SK-N-SH treated with all-trans-retinoic acid at 6 μM for 48 hours (cell line): ENCODE data around the gene BBS5.

ENCODE experiments used
- TOX ChIP-seq: fragments of 250-450 bp; sonication (Bioruptor Pico); IDR thresholded peaks from 2 replicates; pipeline ENCODE4 v1.8.0; 2021; ENCODE audit warnings: mild to moderate bottlenecking, moderate library complexity, borderline replicate concordance
- ZFP3 ChIP-seq: fragments of 250-450 bp; sonication (Bioruptor Pico); IDR thresholded peaks from 2 replicates; pipeline ENCODE4 v1.5.0; 2020; ENCODE audit warnings: mild to moderate bottlenecking, moderate library complexity
- ZNF565 ChIP-seq: fragments of 450-650 bp; formaldehyde crosslinking; conservative IDR thresholded peaks from 2 replicates; pipeline ENCODE4 v1.5.0; 2020; ENCODE audit warnings: low read depth, mild to moderate bottlenecking, moderate library complexity
- TF ChIP-seq, protein P1 (sequence below): fragments of 250-450 bp; sonication (Bioruptor Pico); IDR thresholded peaks from 2 replicates; pipeline ENCODE4 v1.8.0; 2020; ENCODE audit warnings: mild to moderate bottlenecking, moderate library complexity, borderline replicate concordance

DNA sequence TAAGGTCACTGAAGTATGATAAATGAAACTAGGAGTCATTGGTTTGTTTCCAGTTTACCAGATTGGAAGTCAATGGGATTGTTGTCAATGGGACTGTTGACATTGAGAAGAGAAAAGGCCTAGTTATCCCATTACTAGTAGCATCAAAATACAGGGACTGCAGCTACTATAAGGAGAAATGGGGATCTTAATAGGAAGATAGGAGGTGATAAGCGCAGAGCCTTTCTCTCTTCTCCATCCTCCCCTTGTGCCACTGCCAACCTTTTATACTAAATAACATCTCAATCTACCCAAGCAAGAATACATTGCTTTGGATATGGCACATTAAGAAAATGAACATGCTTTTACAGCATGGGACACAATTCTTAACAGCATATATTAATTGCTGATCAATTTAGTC lies 10.5 kb upstream of the BBS5 start:
- TF ChIP-seq, protein P1, sequence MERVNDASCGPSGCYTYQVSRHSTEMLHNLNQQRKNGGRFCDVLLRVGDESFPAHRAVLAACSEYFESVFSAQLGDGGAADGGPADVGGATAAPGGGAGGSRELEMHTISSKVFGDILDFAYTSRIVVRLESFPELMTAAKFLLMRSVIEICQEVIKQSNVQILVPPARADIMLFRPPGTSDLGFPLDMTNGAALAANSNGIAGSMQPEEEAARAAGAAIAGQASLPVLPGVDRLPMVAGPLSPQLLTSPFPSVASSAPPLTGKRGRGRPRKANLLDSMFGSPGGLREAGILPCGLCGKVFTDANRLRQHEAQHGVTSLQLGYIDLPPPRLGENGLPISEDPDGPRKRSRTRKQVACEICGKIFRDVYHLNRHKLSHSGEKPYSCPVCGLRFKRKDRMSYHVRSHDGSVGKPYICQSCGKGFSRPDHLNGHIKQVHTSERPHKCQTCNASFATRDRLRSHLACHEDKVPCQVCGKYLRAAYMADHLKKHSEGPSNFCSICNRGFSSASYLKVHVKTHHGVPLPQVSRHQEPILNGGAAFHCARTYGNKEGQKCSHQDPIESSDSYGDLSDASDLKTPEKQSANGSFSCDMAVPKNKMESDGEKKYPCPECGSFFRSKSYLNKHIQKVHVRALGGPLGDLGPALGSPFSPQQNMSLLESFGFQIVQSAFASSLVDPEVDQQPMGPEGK: no peak
- TF ChIP-seq TOX (CRISPR knock-in tag): no peak
- no peak for TF ChIP-seq ZFP3
- TF ChIP-seq ZNF565 (CRISPR knock-in tag): no peak
